Measurements from ENCODE around the gene ZNF808. TPM values are rescaled to one million over a fixed set of nuclear protein-coding genes. Genes with fewer than 3 reads are reported as not detected.

ZNF808 gene
- polyA plus RNA-seq, 1 of the 3 experiments (the other 2 are of a cell fraction), result 3.3 TPM

GRCh38 chr19:52492994-52493470, 34.4 kb upstream of the ZNF808 start:
- no peaks in the 10 kb centered on the region for H3K9me2 ChIP-seq
- peak; percentile 8 for DNase-seq
- H3K27ac ChIP-seq (ENCODE audit: low read depth in 2 of 2, low read length in 1 of 2), result no peak overlapping the region
- H3K79me2 ChIP-seq (ENCODE audit: insufficient read depth), result no peaks in the 10 kb centered on the region
- no peaks in the 10 kb centered on the region for H3F3A ChIP-seq (replicated peaks; ENCODE audit: insufficient read depth)
- no peaks in the 10 kb centered on the region for H3K27me3 ChIP-seq (ENCODE audit: insufficient read depth)
- POLR2A ChIA-PET, result no interaction called here
- H3K4me1 ChIP-seq (ENCODE audit: control insufficient read depth in 1 of 2, insufficient read depth in 2 of 2, low read depth in 1 of 2, low read length in 1 of 2), result no peaks in the 10 kb centered on the region
- H3K36me3 ChIP-seq (replicated peaks in 1 of 2; ENCODE audit: control insufficient read depth in 1 of 2, insufficient read depth in 2 of 2, low read length in 1 of 2), result no peaks in the 10 kb centered on the region
- H3K4me3 ChIP-seq (ENCODE audit: low read depth in 2 of 2, low read length in 1 of 2), result no peak overlapping the region
- no peaks in the 10 kb centered on the region for H3K9me3 ChIP-seq
- no peak overlapping the region for H2AFZ ChIP-seq (ENCODE audit: low read depth)
- no peak overlapping the region for H3K9ac ChIP-seq
- CTCF ChIA-PET, result no interaction called here
- no peaks in the 10 kb centered on the region for H4K20me1 ChIP-seq (ENCODE audit: insufficient read depth)
- TF ChIP-seq NFIC (IDR thresholded peaks at IDR 0.05; ENCODE audit: borderline replicate concordance) (no peak), POLR2AphosphoS5 (IDR thresholded peaks at IDR 0.05; ENCODE audit: low read depth, low read length) (no peak), USF2 (IDR thresholded peaks at IDR 0.05; ENCODE audit: borderline replicate concordance, low read depth, low read length) (no peak), RFX5 (IDR thresholded peaks at IDR 0.05; ENCODE audit: low read length) (no peak), FOXM1 (IDR thresholded peaks at IDR 0.05; ENCODE audit: low read depth) (no peak), MAX (IDR thresholded peaks at IDR 0.05; ENCODE audit: low read depth) (no peak), NRF1 (IDR thresholded peaks at IDR 0.05; ENCODE audit: low read depth, low read length) (no peak), ZBTB33 (IDR thresholded peaks at IDR 0.05; ENCODE audit: borderline replicate concordance, low read depth) (no peak), EP300 (IDR thresholded peaks at IDR 0.05; ENCODE audit: borderline replicate concordance in 1 of 2, low read depth in 1 of 2, low read length in 1 of 2) (no peak), YY1 (IDR thresholded peaks at IDR 0.05; ENCODE audit: low read depth) (no peak), FOSL2 (IDR thresholded peaks at IDR 0.05; ENCODE audit: borderline replicate concordance, low read depth) (no peak), CTCF (IDR thresholded peaks at IDR 0.05) (no peak), USF1 (IDR thresholded peaks at IDR 0.05; ENCODE audit: borderline replicate concordance, low read depth) (no peak), GATA2 (CRISPR knock-in tag; IDR thresholded peaks at IDR 0.05) (no peak), EZH2phosphoT487 (IDR thresholded peaks at IDR 0.05; ENCODE audit: borderline replicate concordance, low read depth) (no peak), REST (IDR thresholded peaks at IDR 0.05; ENCODE audit: low read depth, low read length) (no peak), CHD2 (IDR thresholded peaks at IDR 0.05; ENCODE audit: low read length, partially characterized antibody) (no peak)
- H3K4me2 ChIP-seq, result no peak overlapping the region
- WGBS (ENCODE audit: low lambda C conversion rate), result 84% methylated on average over 28 of the region's 28 CpGs
